Transverse colon (tissue), 4 donors: ENCODE results near the gene PAPPA. TPM values are rescaled to one million over a fixed set of nuclear protein-coding genes. Genes with fewer than 3 reads are reported as not detected.

Experiments used
- DNase-seq: peaks from one replicate; pipeline ENCODE4 v3.0.0-alpha.2; 2019
- H3K27ac ChIP-seq, 4 donors: fragments of 200-600 bp; sonication (generic); 2 replicates each; pipeline ENCODE4 v1.5.1; 2016 to 2018; ENCODE audit warnings: inconsistent platforms in 4 of 4
- H3K27me3 ChIP-seq: fragments of 200-600 bp; sonication (generic); 2 replicates; pipeline ENCODE4 v1.5.1; 2017; ENCODE audit warnings: inconsistent platforms
- H3K36me3 ChIP-seq, 4 donors: fragments of 200-600 bp; sonication (generic); 2 replicates each; pipeline ENCODE4 v1.5.1; 2017 to 2019; ENCODE audit warnings: inconsistent platforms in 4 of 4
- H3K4me1 ChIP-seq, 4 donors: fragments of 200-600 bp; sonication (generic); 2 replicates each; pipeline ENCODE4 v1.5.1; 2017 to 2020; ENCODE audit warnings: inconsistent platforms in 4 of 4
- H3K4me3 ChIP-seq, 4 donors: fragments of 200-600 bp; sonication (generic); 1 replicate in 1 of 4; 2 replicates in 3 of 4; pipeline versions ENCODE4 v1.5.1 to v1.6.1; 2017 to 2019; ENCODE audit warnings: inconsistent platforms in 4 of 4
- H3K9me3 ChIP-seq, 2 donors: fragments of 200-600 bp; sonication (generic); 2 replicates each; pipeline ENCODE4 v1.5.1; 2017 to 2019; ENCODE audit warnings: inconsistent platforms in 2 of 2
- CTCF ChIP-seq, 5 experiments: fragments of 200-600 bp in 3 of 5; fragments of 450-650 bp in 2 of 5; sonication (generic) in 3 of 5; IDR thresholded peaks; 1 replicate in 2 of 5; 2 replicates in 3 of 5; pipeline ENCODE4 v1.5.1; 2016 to 2017; ENCODE audit warnings: antibody characterized with exemption in 5 of 5, inconsistent platforms in 3 of 5, mild to moderate bottlenecking in 2 of 5, moderate library complexity in 1 of 5
- EP300 ChIP-seq: sonication (generic); formaldehyde crosslinking; IDR thresholded peaks from one replicate; pipeline ENCODE4 v1.6.1; 2017; ENCODE audit warnings: antibody characterized with exemption, low read depth
- POLR2A ChIP-seq: fragments of 450-650 bp; IDR thresholded peaks from one replicate; pipeline ENCODE4 v1.6.1; 2016; ENCODE audit warnings: antibody characterized with exemption, mild to moderate bottlenecking, moderate library complexity
- POLR2AphosphoS5 ChIP-seq, 3 donors: sonication (generic); formaldehyde crosslinking; IDR thresholded peaks; one replicate each; pipeline ENCODE4 v1.6.1; 2016; ENCODE audit warnings: antibody characterized with exemption in 3 of 3
- WGBS, 2 donors: methylation state at CpG; one replicate each; pipeline ENCODE4 v1.1.5; 2018; ENCODE audit warnings: low coverage in 1 of 2; 5-methylcytosine and 5-hydroxymethylcytosine counted together
- in situ Hi-C, 4 donors: fragments of 200-750 bp; cut with MboI; loops; one replicate each; pipeline versions ENCODE4 v1.15.0 to v1.15.1; 2017; ENCODE audit warnings: low sequenced_read_pairs in 3 of 4, low pct_ligation_motif_present in 1 of 4, low pct_unique_long_range_greater_than_20kb in 1 of 4
- intact Hi-C: fragments of 100-400 bp; cut with DNase I; formaldehyde crosslinking; loops from one replicate; pipeline ENCODE4 v1.15.1; 2023; ENCODE audit warnings: low total_unique reads
- total RNA-seq, 4 donors: library from RNA; depleted of rRNA; stranded (reverse); fragments of >200 nt; gene quantifications; one replicate each; pipeline ENCODE4 v1.1.0, GENCODE V29; 2016

Gene PAPPA
- total RNA-seq, 4 donors from 2014 or later, result 0.37 to 4.4 (median 1.4) TPM

- no peaks in the 10 kb centered on the region for H3K27me3 ChIP-seq
- no peaks in the 10 kb centered on the region for H3K4me1 ChIP-seq
- H3K36me3 ChIP-seq, result no peaks in the 10 kb centered on the region
- no peak for DNase-seq
- no peak overlapping the region for H3K4me3 ChIP-seq
- in situ Hi-C loops, result no loop called here
- 94 to 100% methylated on average over 1 of the region's 1 CpG for WGBS, 2 donors
- H3K9me3 ChIP-seq, result no peaks in the 10 kb centered on the region
- no peak overlapping the region for H3K27ac ChIP-seq
- TF ChIP-seq CTCF (IDR thresholded peaks at IDR 0.05) (no peak), POLR2A (no peak), POLR2AphosphoS5 (IDR thresholded peaks at IDR 0.05) (no peak), EP300 (no peak)
- intact Hi-C loops, result no loop called here
These were observed 56.0 kb downstream of the PAPPA start for GRCh38 chr9:116209414-116210116.

- no peak for TF ChIP-seq POLR2A
- TF ChIP-seq POLR2AphosphoS5 (IDR thresholded peaks at IDR 0.05), result no peak
- TF ChIP-seq CTCF (IDR thresholded peaks at IDR 0.05), result no peak
- TF ChIP-seq EP300, result no peak
- 70 to 80% methylated on average over 1 to 2 of the region's 2 CpGs for WGBS, 2 donors
- DNase-seq, result no peak
- Histone ChIP-seq H3K4me3 (no peak overlapping the region), H3K36me3 (no peaks in the 10 kb centered on the region), H3K27ac (no peak overlapping the region), H3K27me3 (no peaks in the 10 kb centered on the region), H3K4me1 (no peaks in the 10 kb centered on the region), H3K9me3 (no peaks in the 10 kb centered on the region)
- intact Hi-C loops (loop anchor here (2.0 kb wide), 1 partner anchor 70 kb away; no protein-coding TSS in a partner anchor), in situ Hi-C loops (no loop called here)
These were observed 59.5 kb downstream of the PAPPA start for GRCh38 chr9:116212986-116213692.

- Histone ChIP-seq H3K4me1 (no peaks in the 10 kb centered on the region), H3K36me3 (no peaks in the 10 kb centered on the region), H3K9me3 (no peaks in the 10 kb centered on the region), H3K4me3 (no peak overlapping the region), H3K27me3 (no peaks in the 10 kb centered on the region), H3K27ac (no peak overlapping the region)
- intact Hi-C loops (loop anchor here (2.0 kb wide), 1 partner anchor 71 kb away; no protein-coding TSS in a partner anchor), in situ Hi-C loops (no loop called here)
- WGBS, 2 donors, result 72 to 81% methylated on average over 3 of the region's 3 CpGs
- no peak for DNase-seq
- TF ChIP-seq CTCF (IDR thresholded peaks at IDR 0.05), result no peak
- TF ChIP-seq POLR2A, result no peak
- TF ChIP-seq POLR2AphosphoS5 (IDR thresholded peaks at IDR 0.05), result no peak
- TF ChIP-seq EP300, result no peak
These were observed 60.1 kb downstream of the PAPPA start for GRCh38 chr9:116213693-116214047.

- no peaks in the 10 kb centered on the region for H3K27me3 ChIP-seq
- no peaks in the 10 kb centered on the region for H3K4me1 ChIP-seq
- 17 to 44% methylated on average over 1 of the region's 1 CpG for WGBS, 2 donors
- TF ChIP-seq POLR2A (no peak), EP300 (no peak), POLR2AphosphoS5 (IDR thresholded peaks at IDR 0.05) (no peak)
- no peaks in the 10 kb centered on the region for H3K36me3 ChIP-seq
- intact Hi-C loops, result no loop called here
- H3K27ac ChIP-seq, result no peak overlapping the region
- no peaks in the 10 kb centered on the region for H3K9me3 ChIP-seq
- in situ Hi-C loops, result no loop called here
- DNase-seq, result no peak
- H3K4me3 ChIP-seq, result no peak overlapping the region
These were observed 64.8 kb downstream of the PAPPA start for GRCh38 chr9:116218399-116218798.
